GM12878 (cell line): ENCODE data around the gene OSCP1.

Experiments
- CEBPB ChIP-seq, 2 experiments: fragments of 150-350 bp in 1 of 2; IDR thresholded peaks; 2 replicates each; pipeline ENCODE4 v1.6.1; 2012 to 2014; ENCODE audit warnings: low read depth in 2 of 2, low read length in 2 of 2, borderline replicate concordance in 1 of 2, inconsistent platforms in 1 of 2
- EZH2 ChIP-seq: IDR thresholded peaks from 2 replicates; pipeline ENCODE4 v1.6.1; 2012; ENCODE audit warnings: low read depth, mild to moderate bottlenecking, control low read depth, inconsistent platforms, low read length, borderline replicate concordance; ENCODE audit not compliant: control insufficient read depth
- HCFC1 ChIP-seq: fragments of 150-350 bp; IDR thresholded peaks from 2 replicates; pipeline ENCODE4 v1.6.1; 2014; ENCODE audit warnings: low read length
- MEF2A ChIP-seq: IDR thresholded peaks from 2 replicates; pipeline ENCODE4 v1.6.1; 2011; ENCODE audit warnings: low read depth, mild to moderate bottlenecking, low read length, moderate library complexity; ENCODE audit not compliant: insufficient read depth
- POLR2A ChIP-seq: IDR thresholded peaks from 2 replicates; pipeline ENCODE4 v1.6.1; 2011; ENCODE audit warnings: low read depth, mild to moderate bottlenecking, low read length
- POLR2AphosphoS5 ChIP-seq: IDR thresholded peaks from 2 replicates; pipeline ENCODE4 v1.6.1; 2011; ENCODE audit warnings: mild to moderate bottlenecking, low read length, inconsistent platforms
- SMAD1 ChIP-seq: fragments of 450-650 bp; IDR thresholded peaks from 2 replicates; pipeline ENCODE4 v1.6.1; 2018; ENCODE audit warnings: mild to moderate bottlenecking, low read depth; ENCODE audit not compliant: partially characterized antibody
- SMARCA5 ChIP-seq: fragments of 450-650 bp; IDR thresholded peaks from 2 replicates; pipeline ENCODE4 v1.6.1; 2017; ENCODE audit warnings: mild to moderate bottlenecking
- SRF ChIP-seq, 2 experiments: IDR thresholded peaks; 2 replicates each; pipeline ENCODE4 v1.6.1; 2011; ENCODE audit warnings: low read depth in 2 of 2, low read length in 2 of 2, mild to moderate bottlenecking in 1 of 2, moderate library complexity in 1 of 2
- STAT3 ChIP-seq: IDR thresholded peaks from 2 replicates; pipeline ENCODE4 v1.6.1; 2011; ENCODE audit warnings: low read depth, low read length, improper control_type of control experiment
- TF ChIP-seq, protein P1 (sequence below), 3 experiments: IDR thresholded peaks in 2 of 3; conservative IDR thresholded peaks in 1 of 3; 2 replicates each; pipeline ENCODE4 v1.5.1; 2011; ENCODE audit warnings: low read depth in 3 of 3, low read length in 3 of 3, mild to moderate bottlenecking in 3 of 3, control low read depth in 2 of 3, moderate library complexity in 2 of 3, inconsistent platforms in 1 of 3, mixed read lengths in 1 of 3; ENCODE audit not compliant: control insufficient read depth in 2 of 3, insufficient read depth in 1 of 3; ENCODE audit errors: extremely low read depth in 1 of 3
- TF ChIP-seq, protein P2 (sequence below): fragments of 450-650 bp; IDR thresholded peaks from 2 replicates; pipeline ENCODE4 v1.6.1; 2017; ENCODE audit warnings: mild to moderate bottlenecking, low read depth, inconsistent platforms; ENCODE audit not compliant: poor library complexity, severe bottlenecking
- TF ChIP-seq, protein P3 (sequence below): fragments of 450-650 bp; IDR thresholded peaks from 2 replicates; pipeline ENCODE4 v1.6.1; 2017; ENCODE audit warnings: antibody characterized with exemption, mild to moderate bottlenecking, moderate library complexity

DNA sequence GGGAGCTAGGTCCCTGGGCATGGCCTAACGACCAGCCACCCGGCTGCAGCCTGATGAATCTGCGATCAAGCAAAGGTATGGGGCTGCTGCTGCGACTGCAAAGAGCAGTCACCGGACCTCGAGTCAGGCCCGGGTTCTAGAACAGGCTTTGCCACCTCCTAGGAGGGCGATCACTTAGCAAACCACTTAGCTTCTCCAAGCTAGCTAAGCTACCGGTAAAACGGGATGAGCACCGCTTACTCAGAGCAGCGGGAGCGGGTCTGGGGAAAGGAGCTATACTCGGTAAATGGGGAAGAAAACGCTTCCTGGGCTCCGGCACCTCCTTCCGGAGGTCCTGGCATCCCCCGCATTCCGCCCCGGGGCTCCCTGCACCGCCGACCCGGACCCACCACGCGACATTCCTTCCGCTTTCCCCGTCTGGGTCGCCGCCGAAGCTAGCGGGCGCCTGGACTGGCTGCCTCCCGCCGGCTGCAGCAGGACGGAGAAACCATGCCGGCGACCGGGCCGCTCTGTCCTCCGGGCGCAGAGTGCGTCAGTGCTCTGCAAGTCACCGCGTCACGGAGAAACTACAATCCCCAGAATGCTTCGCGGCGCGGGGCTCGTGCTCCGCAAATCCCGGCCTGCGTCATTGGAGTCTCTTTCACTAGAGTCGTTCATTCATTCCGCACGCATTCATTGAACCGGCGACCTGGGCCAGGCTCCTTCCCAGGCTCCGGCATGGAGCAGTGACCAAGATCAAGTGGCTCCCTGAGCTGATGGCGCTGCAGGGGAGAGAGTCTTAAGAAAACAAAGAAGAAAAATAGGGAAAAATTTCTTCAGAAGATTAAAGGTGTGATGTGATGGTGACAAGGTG lies 52.6 kb downstream of the OSCP1 start, which contains the start of gene LSM10:
- TF ChIP-seq, protein P1, sequence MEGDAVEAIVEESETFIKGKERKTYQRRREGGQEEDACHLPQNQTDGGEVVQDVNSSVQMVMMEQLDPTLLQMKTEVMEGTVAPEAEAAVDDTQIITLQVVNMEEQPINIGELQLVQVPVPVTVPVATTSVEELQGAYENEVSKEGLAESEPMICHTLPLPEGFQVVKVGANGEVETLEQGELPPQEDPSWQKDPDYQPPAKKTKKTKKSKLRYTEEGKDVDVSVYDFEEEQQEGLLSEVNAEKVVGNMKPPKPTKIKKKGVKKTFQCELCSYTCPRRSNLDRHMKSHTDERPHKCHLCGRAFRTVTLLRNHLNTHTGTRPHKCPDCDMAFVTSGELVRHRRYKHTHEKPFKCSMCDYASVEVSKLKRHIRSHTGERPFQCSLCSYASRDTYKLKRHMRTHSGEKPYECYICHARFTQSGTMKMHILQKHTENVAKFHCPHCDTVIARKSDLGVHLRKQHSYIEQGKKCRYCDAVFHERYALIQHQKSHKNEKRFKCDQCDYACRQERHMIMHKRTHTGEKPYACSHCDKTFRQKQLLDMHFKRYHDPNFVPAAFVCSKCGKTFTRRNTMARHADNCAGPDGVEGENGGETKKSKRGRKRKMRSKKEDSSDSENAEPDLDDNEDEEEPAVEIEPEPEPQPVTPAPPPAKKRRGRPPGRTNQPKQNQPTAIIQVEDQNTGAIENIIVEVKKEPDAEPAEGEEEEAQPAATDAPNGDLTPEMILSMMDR (IDR thresholded peaks at IDR 0.05 in 2 of 3, conservative IDR thresholded peaks at IDR 0.05 in 1 of 3; ENCODE audit: control insufficient read depth in 2 of 3, extremely low read depth in 1 of 3, insufficient read depth in 1 of 3, low read depth in 3 of 3, low read length in 3 of 3): no peak
- no peak for TF ChIP-seq EZH2
- peak; percentile 92 for TF ChIP-seq POLR2A
- no peak for TF ChIP-seq SMARCA5
- TF ChIP-seq SMAD1: no peak
- TF ChIP-seq, protein P2, sequence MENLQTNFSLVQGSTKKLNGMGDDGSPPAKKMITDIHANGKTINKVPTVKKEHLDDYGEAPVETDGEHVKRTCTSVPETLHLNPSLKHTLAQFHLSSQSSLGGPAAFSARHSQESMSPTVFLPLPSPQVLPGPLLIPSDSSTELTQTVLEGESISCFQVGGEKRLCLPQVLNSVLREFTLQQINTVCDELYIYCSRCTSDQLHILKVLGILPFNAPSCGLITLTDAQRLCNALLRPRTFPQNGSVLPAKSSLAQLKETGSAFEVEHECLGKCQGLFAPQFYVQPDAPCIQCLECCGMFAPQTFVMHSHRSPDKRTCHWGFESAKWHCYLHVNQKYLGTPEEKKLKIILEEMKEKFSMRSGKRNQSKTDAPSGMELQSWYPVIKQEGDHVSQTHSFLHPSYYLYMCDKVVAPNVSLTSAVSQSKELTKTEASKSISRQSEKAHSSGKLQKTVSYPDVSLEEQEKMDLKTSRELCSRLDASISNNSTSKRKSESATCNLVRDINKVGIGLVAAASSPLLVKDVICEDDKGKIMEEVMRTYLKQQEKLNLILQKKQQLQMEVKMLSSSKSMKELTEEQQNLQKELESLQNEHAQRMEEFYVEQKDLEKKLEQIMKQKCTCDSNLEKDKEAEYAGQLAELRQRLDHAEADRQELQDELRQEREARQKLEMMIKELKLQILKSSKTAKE: no peak
- 0 out of 4 replicates have a peak, but pooled peaks of 1 of the 2 experiments have one; percentile 11 for TF ChIP-seq SRF (IDR thresholded peaks at IDR 0.05; ENCODE audit: low read depth in 2 of 2, low read length in 2 of 2)
- no peak for TF ChIP-seq MEF2A
- TF ChIP-seq STAT3: no peak
- peak; percentile 72 for TF ChIP-seq POLR2AphosphoS5
- TF ChIP-seq HCFC1: peak; percentile 91
- TF ChIP-seq, protein P3, sequence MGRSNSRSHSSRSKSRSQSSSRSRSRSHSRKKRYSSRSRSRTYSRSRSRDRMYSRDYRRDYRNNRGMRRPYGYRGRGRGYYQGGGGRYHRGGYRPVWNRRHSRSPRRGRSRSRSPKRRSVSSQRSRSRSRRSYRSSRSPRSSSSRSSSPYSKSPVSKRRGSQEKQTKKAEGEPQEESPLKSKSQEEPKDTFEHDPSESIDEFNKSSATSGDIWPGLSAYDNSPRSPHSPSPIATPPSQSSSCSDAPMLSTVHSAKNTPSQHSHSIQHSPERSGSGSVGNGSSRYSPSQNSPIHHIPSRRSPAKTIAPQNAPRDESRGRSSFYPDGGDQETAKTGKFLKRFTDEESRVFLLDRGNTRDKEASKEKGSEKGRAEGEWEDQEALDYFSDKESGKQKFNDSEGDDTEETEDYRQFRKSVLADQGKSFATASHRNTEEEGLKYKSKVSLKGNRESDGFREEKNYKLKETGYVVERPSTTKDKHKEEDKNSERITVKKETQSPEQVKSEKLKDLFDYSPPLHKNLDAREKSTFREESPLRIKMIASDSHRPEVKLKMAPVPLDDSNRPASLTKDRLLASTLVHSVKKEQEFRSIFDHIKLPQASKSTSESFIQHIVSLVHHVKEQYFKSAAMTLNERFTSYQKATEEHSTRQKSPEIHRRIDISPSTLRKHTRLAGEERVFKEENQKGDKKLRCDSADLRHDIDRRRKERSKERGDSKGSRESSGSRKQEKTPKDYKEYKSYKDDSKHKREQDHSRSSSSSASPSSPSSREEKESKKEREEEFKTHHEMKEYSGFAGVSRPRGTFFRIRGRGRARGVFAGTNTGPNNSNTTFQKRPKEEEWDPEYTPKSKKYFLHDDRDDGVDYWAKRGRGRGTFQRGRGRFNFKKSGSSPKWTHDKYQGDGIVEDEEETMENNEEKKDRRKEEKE: no peak
- TF ChIP-seq CEBPB (IDR thresholded peaks at IDR 0.05; ENCODE audit: borderline replicate concordance in 1 of 2, low read depth in 2 of 2, low read length in 2 of 2): no peak
